GM21515 (cell line): ENCODE data around the gene BAZ2B.
A peak's percentile ranks its signal among the peaks of the same experiment; 100 is the strongest.
"Not testable (repeated sequence)": the region's sequence is repeated elsewhere in the genome, so short reads cannot be mapped to it uniquely, and the experiment has no call there.

Experiments used
- ATAC-seq: cut with Tn5 transposase; IDR thresholded peaks from one replicate; pipeline ENCODE4 v1.9.1; 2021; ENCODE audit not compliant: unreplicated experiment

The BAZ2B gene, protein sequence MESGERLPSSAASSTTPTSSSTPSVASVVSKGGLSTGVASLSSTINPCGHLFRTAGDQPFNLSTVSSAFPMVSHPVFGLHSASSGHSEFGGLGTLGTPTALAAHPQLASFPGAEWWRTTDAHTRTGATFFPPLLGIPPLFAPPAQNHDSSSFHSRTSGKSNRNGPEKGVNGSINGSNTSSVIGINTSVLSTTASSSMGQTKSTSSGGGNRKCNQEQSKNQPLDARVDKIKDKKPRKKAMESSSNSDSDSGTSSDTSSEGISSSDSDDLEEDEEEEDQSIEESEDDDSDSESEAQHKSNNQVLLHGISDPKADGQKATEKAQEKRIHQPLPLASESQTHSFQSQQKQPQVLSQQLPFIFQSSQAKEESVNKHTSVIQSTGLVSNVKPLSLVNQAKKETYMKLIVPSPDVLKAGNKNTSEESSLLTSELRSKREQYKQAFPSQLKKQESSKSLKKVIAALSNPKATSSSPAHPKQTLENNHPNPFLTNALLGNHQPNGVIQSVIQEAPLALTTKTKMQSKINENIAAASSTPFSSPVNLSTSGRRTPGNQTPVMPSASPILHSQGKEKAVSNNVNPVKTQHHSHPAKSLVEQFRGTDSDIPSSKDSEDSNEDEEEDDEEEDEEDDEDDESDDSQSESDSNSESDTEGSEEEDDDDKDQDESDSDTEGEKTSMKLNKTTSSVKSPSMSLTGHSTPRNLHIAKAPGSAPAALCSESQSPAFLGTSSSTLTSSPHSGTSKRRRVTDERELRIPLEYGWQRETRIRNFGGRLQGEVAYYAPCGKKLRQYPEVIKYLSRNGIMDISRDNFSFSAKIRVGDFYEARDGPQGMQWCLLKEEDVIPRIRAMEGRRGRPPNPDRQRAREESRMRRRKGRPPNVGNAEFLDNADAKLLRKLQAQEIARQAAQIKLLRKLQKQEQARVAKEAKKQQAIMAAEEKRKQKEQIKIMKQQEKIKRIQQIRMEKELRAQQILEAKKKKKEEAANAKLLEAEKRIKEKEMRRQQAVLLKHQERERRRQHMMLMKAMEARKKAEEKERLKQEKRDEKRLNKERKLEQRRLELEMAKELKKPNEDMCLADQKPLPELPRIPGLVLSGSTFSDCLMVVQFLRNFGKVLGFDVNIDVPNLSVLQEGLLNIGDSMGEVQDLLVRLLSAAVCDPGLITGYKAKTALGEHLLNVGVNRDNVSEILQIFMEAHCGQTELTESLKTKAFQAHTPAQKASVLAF (N-terminal part only)

DNA sequence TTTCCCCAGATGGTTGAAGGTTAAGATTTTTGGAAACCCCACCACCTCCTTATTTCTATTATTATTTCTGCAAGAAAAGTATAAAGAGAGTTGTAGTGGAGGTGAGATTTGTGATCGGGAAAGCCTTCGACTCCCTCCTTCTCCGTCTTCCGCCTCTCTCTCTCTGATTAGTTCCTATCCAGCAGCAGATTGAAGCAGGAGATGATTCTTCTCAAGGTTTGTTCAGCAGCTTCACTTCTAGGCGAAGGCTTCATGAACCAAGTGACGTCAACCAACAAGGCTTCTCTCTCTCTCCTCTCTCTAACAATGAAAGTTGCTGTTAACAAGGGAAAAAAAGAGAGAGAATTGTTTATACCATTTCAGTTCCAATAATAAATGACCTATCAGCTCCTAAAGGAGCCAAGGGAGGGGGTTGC lies at the start of gene BAZ2B:
TSS of gene BAZ2B (minus strand) at position 263 of the 416 bp plus-strand sequence. CDS start 137,829 bp downstream, outside the sequence.
- ATAC-seq = peak; percentile 43

DNA sequence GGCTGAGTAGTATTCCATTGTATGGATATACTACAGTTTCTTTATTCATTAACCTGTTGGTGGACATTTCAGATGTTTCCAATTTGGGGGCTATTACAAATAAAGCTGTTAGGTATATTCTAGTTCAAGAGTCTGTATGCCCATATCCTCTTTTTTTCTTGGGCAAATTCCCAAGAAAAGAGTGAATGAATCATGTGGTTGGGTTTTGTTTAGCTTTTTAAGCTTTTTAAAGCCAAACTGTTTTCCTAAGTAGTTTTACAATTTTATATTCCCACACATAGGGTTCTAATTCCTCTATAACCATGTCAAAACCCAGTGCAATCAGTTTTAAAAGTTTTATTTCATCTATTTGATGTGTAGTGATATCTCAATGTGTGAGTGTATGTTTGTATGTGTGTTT lies 44.9 kb upstream of the BAZ2B start:
- no peak for ATAC-seq

DNA sequence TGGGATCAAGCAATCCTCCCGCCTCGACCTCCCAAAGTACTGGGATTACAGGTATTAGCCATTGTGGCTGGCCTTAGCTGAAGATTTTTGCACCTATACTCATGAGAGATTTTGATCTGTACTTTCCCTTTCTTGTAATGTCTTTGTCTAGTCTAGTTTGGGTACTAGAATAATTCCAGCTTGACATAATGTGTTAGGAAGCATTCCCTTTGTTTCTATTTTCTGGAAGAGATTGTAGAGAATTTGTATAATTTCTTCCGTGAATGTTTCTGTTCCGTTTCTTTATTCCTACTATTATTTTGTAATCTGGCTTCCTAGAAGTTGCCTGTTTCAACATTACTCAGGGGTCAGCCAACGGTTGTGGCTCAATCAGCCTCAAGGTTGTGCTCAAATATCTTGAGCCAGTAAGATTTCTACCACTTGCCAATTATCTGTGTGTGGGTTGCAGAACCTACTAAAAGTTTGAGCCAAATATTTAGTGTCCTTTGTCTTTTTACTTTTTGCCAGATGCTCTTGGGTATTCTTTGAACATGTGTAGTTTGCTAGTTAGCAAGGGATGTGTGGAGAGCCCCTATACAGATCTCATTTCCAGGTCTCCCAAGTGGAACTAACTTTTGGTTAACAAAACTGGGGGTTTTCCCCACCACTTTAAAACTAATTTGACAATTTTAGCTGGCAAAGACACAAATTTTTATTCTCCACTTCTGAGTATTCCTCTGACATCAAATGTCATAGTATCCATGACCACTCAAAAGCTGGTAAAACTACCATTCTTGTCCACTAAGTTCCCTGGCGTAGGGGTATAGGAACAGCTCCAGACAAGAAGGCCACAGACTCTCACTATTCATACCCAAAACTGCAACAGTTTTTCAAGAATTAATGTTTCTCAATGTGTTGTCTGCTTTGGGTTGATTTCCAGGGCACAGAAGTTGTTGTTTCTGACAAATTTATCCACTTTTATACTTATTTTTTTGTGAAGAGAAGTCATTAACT lies 42.8 kb upstream of the BAZ2B start:
- ATAC-seq = no peak

DNA sequence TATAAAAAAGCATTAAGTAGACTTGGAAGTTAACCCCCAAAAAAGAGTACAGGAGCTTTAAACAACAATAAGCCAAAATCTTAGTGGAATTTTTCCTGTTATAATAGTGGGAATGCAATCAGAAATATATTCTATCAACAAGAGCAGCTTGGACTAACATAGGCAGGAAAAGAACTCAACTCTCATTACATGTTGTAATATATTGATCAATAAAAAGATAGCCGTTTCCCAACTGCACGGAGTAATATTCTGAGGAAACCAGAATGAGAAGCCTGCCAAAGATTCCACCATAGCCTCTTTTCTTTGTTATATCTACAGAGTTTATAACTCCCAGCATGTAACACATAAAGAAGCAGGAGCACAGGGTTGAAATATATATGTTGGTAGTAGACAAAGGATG lies 37.6 kb upstream of the BAZ2B start:
- ATAC-seq = no peak

DNA sequence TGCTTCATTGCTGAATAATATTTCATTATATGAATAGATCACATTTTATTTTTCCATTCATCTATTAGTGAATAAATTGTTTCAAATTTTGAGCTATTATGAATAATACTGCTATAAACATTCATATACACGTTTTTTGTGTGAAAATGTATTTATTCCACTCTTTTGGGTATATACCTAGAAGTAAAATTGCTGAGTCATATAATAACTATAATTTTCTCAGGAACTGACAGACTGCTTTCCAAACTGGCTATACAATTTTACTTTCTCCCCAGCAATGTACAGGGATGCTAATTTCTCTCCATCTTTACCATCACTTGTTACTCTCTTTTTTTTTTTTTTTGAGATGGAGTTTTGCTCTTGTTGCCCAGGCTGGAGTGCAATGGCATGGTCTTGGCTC lies 35.5 kb upstream of the BAZ2B start:
- no peak for ATAC-seq

DNA sequence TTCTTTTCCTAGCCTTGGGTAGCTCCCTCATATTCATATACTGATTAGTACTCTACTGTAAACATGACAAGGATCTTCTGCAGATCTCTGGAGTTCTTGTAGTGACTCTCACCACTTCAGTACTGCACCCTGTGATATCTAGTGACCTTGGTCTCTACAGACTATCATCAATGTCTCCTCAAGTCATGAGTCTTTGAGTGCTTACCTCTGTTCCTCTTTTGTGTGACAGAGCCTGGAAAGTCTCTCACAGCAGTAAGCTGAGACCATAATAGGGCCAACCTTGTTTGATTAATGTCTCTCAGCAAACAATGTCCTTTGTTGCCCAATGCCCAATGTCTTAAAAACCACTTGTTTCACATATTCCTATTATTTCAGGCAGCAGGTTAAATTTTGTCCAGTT lies 34.2 kb upstream of the BAZ2B start:
- ATAC-seq = no peak

DNA sequence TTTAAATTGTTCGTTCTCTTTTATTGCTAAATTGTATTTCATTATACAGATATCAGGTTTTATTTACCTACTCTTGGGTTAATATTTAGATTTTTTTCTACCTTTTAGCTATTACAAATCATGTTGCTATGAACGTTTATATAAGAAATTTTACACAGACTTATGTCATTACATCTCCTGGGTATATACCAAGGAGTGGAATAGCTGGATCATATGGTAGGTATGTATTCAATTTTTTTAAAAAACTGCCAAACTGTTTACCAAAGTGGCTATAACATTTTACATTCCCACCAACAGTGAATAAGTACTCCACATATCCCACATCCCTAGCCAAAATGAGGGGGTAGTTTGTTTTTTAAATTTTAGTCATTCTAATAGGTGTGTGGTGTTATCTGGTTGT lies 32.3 kb upstream of the BAZ2B start:
- ATAC-seq = no peak

DNA sequence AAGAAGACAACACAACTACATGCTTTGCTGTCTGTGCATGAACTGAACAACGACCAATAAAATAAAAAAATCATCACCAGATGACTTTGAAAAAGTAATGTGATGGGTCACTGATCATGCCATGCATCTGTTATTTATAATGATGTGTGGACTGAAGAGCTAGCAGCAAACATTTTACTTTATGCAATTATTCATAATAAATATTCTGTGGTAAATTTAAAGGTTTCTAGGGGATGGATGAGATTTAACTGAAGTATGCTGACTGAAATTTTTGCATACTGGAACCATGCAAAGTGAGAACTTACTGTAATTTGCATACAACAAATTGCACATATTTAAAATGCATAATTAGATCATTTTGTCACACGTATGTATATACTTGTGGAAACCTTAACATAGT lies 31.3 kb upstream of the BAZ2B start:
- no peak for ATAC-seq

DNA sequence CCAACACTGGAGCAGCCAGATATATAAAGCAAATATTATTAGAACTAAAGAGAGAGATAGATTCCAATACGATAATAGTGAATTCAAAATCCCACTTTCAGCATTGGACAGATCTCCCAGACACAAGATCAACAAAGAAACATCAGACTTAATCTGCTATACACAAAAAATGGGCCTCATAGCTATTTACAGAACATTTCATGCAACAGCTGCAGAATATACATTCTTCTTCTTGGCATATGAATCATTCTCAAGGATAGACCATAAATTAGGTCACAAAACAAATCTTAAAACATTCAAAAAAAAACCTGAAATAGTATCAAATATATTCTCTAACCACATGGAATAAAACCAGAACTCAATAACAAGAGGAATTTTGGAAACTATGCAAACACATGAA lies 23.8 kb upstream of the BAZ2B start:
- no peak for ATAC-seq

DNA sequence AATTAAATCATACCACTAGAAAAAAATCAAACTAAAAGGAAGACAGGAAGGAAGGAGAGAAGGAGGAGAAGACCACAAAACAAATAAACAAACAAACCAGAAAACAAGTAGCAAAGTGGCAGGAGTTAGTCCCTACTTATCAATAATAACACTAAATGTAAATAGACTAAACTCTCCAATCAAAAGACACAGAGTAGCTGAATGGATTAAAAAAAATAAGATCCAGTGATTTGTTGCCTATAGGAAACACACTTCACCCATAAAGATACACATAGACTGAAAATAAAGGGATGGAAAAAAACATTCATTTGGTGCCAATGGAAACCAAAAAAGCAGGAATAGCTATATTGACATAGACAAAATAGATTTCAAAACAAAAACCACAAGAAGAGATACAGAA lies 23.4 kb upstream of the BAZ2B start:
- no peak for ATAC-seq

DNA sequence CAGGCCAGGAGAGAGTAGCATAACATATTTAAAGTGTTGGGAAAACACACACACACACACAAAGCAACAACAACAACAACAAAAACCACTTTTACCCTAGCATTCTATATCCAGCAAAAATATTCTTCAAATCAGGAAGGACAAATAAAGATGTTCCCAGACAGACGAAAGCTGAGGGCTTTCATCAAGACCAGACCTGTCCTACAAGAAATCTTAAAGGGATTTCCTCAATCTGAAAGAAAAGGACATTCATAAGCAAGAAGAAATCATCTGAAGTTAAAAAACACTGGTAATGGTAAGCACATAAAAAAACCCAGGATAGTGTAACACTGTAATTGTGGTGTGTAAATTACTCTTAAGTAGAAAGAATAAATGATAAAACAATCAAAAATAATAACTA lies 22.7 kb upstream of the BAZ2B start:
- no peak for ATAC-seq

DNA sequence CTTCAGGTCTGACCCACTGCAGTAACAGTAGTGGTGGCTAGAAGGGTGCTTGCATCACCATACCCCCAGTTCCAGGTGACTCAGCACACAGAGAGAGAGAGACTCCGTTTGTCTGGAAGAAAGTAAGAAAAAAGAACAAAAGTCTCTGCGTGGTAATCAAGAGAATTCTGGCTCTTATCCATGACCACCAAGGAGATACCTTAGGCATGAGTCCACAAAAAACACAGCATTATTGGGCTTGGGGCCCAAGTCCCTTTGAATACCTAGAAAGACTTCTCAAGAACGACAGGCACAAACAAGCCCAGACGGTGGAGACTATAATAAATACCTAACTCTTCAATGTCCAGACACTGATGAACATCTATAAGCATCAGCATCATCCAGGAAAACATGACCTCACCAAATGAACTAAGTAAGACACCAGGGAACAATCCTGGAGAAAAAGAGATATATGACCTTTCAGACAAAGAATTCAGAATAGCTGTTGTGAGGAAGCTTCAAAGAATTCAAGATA lies 21.7 kb upstream of the BAZ2B start:
- no peak for ATAC-seq

DNA sequence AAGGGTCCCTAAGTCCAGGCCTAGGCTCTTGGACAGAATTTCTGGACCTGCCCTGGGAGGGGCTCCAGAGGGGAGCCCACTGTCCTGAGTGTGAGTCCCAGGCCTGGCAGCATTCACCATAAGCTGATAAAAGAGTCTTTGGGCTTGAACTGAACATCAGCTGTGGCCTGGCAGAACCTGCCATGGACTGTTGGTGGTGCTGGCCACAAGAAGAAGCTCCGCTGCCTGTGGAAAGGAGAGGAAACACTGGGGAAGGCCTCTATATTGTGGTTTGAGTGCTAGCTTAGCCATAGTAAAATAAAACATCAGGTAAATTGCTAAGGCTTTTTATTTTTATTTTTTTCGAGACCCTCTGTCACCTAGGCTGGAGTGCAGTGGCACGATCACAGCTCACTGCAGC lies 20.9 kb upstream of the BAZ2B start:
- no peak for ATAC-seq

DNA sequence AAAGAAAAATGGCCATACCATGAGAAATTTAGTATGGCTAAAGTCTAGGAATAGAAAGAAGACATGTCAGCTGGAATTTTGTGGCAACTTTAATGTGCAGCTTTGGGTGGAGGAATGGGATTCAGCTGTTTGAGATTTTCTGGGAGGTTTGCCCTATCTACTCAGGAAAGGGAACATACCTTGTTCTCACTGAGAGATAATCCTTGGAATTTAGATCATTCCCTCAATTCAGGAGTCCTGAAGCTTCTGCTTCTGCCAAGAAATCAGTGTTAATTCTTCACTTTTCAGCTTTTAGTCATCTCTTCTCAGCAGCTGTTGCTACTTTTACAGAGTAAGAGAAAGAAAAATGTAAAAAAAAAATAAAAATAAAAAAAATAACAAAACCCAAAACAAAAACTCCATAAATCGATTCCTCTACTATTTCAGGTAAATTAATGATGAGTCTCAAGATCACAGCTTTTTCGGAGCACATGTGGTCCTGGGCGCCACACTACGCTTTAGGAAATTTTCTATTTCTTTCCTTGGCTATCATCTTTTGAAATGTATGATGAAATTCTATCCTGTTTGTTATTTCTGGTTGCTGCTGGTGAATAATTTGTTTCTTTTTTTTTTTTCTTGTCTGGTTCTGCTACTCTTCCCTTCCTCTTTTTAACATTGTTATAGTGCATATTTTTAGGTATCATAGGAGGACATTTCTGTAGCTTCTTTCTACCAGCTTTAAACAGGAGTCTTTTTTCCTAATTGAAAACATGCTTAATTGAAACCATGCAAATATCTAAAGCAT lies 18.9 kb upstream of the BAZ2B start:
- ATAC-seq = no peak

DNA sequence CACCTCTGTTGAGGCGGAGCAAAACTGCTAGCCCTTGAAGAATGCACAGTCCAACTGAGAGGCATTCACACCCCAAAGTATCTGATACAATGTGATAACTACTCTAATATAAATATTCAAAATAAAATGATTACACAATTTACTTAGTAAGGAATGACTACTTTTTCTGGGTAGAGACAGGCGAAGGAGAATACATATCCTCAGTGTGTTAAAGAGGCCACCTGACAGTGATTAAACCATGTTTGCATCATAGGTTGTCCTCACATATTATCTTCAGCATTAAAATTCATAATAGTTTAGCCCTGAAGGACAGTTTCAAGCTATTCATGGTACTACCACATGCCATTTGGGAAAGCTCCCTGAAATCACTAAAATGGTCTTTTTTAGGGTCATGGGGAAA lies 16.9 kb upstream of the BAZ2B start:
- no peak for ATAC-seq

DNA sequence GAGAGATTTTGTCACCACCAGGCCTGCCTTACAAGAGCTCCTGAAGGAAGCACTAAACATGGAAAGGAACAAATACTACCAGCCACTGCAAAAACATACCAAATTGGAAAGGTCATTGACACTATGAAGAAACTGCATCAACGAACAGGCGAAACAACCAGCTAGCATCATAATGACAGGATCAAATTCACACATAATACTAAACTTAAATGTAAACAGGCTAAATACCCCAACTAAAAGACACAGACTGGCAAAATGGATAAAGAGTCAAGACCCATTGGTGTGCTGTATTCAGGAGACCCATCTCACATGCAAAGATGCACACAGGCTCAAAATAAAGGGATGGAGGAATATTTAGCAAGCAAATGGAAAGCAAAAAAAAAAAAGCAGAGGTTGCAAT lies 9.3 kb upstream of the BAZ2B start:
- ATAC-seq = not testable (repeated sequence)

DNA sequence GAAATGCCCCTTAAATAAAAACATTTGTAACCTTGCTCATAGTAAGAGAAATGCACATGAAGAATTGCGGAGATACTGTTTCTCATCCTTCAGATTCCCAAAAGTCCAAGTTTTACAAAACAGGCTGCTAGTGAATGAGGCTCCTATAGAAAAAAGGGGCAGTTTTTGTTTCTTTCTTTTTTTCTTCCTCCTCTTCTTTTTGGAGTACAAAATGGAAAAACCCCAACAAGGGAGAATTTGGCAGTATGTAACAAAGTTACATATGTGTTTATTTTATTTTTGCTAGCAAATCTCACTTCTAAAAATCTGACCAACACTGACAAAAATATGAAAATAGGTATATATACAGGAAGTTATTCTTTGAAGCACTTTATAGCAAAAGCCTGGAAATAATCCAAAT lies 7.1 kb upstream of the BAZ2B start:
- ATAC-seq = no peak

DNA sequence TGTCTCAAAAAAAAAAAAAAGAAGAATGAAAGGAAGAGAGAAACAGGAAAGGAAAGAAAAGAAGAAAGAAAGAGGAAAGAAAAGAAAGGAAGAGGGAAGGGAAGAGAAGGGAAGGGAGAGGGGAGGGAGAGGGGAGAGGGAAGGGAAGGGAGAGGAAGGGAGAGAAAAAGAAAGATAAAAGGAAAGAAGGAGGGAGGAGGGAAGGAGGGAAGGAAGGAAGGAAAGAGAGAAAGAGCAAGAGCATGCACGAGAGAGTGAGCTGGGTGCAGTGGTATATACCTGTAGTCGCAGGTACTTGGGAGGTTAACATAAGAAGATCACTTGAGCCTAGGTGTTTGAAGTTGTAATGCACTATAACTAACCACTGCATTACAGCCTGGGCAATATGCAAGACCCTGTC lies 6.6 kb upstream of the BAZ2B start:
- no peak for ATAC-seq

DNA sequence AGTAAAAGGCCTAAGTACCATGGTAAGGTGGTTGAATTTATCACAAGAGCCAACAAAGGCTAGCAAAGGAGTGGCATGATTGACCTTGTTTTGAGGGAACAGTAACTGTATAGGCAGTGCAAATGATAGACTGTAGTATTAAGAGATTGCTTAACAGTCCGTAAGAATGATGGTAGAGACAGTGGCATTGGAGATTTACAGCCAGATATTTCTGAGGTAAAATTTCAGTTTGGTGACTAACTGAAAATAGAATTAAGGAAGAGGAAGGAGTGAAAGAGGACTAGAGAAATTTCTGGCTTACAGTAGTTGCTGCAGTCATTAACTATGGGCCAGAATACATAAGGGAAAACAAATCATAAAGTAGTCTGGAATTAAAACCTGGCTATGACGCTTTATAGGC lies 4.4 kb upstream of the BAZ2B start:
- ATAC-seq = no peak
